H9 (cell line): ENCODE data around the gene NEDD4L. TPM values are rescaled to one million over a fixed set of nuclear protein-coding genes. Genes with fewer than 3 reads are reported as not detected.

Source experiments
- DNase-seq: peaks from one replicate; pipeline ENCODE4 v3.0.0-alpha.2; 2017
- H2AFZ ChIP-seq: one replicate; pipeline ENCODE4 v1.6.1; 2013; ENCODE audit warnings: mild to moderate bottlenecking, low read length, control low read depth, moderate library complexity
- H2AK5ac ChIP-seq: 2 replicates; pipeline ENCODE4 v1.6.1; 2013; ENCODE audit warnings: low read length, control low read depth, mixed read lengths; ENCODE audit not compliant: insufficient read length
- H2BK120ac ChIP-seq: one replicate; pipeline ENCODE4 v1.6.1; 2013; ENCODE audit warnings: low read depth, mild to moderate bottlenecking, low read length, control low read depth, inconsistent platforms; ENCODE audit not compliant: poor library complexity, severe bottlenecking
- H2BK12ac ChIP-seq: 2 replicates; pipeline ENCODE4 v1.6.1; 2013; ENCODE audit warnings: low read length, control low read depth, mixed read lengths, low read depth; ENCODE audit not compliant: insufficient read length
- H2BK15ac ChIP-seq: 2 replicates; pipeline ENCODE4 v1.6.1; 2013; ENCODE audit warnings: low read depth, low read length, control low read depth
- H2BK20ac ChIP-seq: one replicate; pipeline ENCODE4 v1.6.1; 2013; ENCODE audit warnings: low read depth, mild to moderate bottlenecking, low read length, control low read depth, inconsistent platforms; ENCODE audit not compliant: poor library complexity, severe bottlenecking
- H2BK5ac ChIP-seq: 2 replicates; pipeline ENCODE4 v1.6.1; 2013; ENCODE audit warnings: low read length, control low read depth, mixed read lengths; ENCODE audit not compliant: insufficient read length
- H3K14ac ChIP-seq: 2 replicates; pipeline ENCODE4 v1.6.1; 2013; ENCODE audit warnings: low read length, control low read depth; ENCODE audit not compliant: insufficient read depth
- H3K18ac ChIP-seq: 2 replicates; pipeline ENCODE4 v1.6.1; 2013; ENCODE audit warnings: low read depth, mild to moderate bottlenecking, mixed read lengths, low read length, control low read depth; ENCODE audit not compliant: insufficient read length
- H3K23ac ChIP-seq: 2 replicates; pipeline ENCODE4 v1.6.1; 2013; ENCODE audit warnings: low read length, control low read depth, mixed read lengths, low read depth; ENCODE audit not compliant: insufficient read length
- H3K23me2 ChIP-seq: 2 replicates; pipeline ENCODE4 v1.6.1; 2013; ENCODE audit warnings: low read depth, mild to moderate bottlenecking, mixed read lengths, low read length, control low read depth; ENCODE audit not compliant: insufficient read length, poor library complexity, severe bottlenecking
- H3K27ac ChIP-seq: 2 replicates; pipeline ENCODE4 v1.5.1; 2013; ENCODE audit warnings: low read length, control low read depth, mixed read lengths, low read depth; ENCODE audit not compliant: insufficient read length
- H3K27me3 ChIP-seq: 2 replicates; pipeline ENCODE4 v1.6.1; 2013; ENCODE audit warnings: low read length, control low read depth, inconsistent platforms; ENCODE audit not compliant: insufficient read depth
- H3K4ac ChIP-seq: 2 replicates; pipeline ENCODE4 v1.6.1; 2013; ENCODE audit warnings: low read depth, mild to moderate bottlenecking, control low read depth, inconsistent platforms, low read length, moderate library complexity
- H3K4me1 ChIP-seq: 2 replicates; pipeline ENCODE4 v1.6.1; 2013; ENCODE audit warnings: low read length, control low read depth, inconsistent platforms; ENCODE audit not compliant: insufficient read depth
- H3K4me2 ChIP-seq: 2 replicates; pipeline ENCODE4 v1.6.1; 2013; ENCODE audit warnings: low read length, control low read depth, mixed read lengths; ENCODE audit not compliant: insufficient read length, insufficient read depth
- H3K56ac ChIP-seq: 2 replicates; pipeline ENCODE4 v1.6.1; 2013; ENCODE audit warnings: low read depth, mild to moderate bottlenecking, mixed read lengths, low read length, control low read depth; ENCODE audit not compliant: insufficient read length
- H3K79me1 ChIP-seq: 2 replicates; pipeline ENCODE4 v1.6.1; 2013; ENCODE audit warnings: low read depth, mild to moderate bottlenecking, moderate library complexity, low read length, control low read depth, inconsistent platforms; ENCODE audit not compliant: insufficient read depth, poor library complexity, severe bottlenecking
- H3K79me2 ChIP-seq: 2 replicates; pipeline ENCODE4 v1.6.1; 2013; ENCODE audit warnings: low read length, control low read depth, inconsistent platforms; ENCODE audit not compliant: insufficient read depth
- H3K9ac ChIP-seq: 2 replicates; pipeline ENCODE4 v1.6.1; 2013; ENCODE audit warnings: low read length, control low read depth, mixed read lengths; ENCODE audit not compliant: insufficient read length; ENCODE audit errors: extremely low read depth
- H3K9me3 ChIP-seq: one replicate; pipeline ENCODE4 v1.6.1; 2013; ENCODE audit warnings: low read depth, low read length, inconsistent platforms; ENCODE audit not compliant: control insufficient read depth
- H3T11ph ChIP-seq: one replicate; pipeline ENCODE4 v1.6.1; 2013; ENCODE audit warnings: mild to moderate bottlenecking, low read length, control low read depth, inconsistent platforms
- H4K20me1 ChIP-seq: one replicate; pipeline ENCODE4 v1.6.1; 2013; ENCODE audit not compliant: control insufficient read depth, insufficient read length, insufficient read depth
- H4K5ac ChIP-seq: 2 replicates; pipeline ENCODE4 v1.6.1; 2013; ENCODE audit warnings: low read depth, mild to moderate bottlenecking, mixed read lengths, low read length, control low read depth; ENCODE audit not compliant: insufficient read length
- H4K8ac ChIP-seq: replicated peaks from 2 replicates; pipeline ENCODE4 v1.6.1; 2013; ENCODE audit warnings: low read length, control low read depth, mixed read lengths, low read depth; ENCODE audit not compliant: insufficient read length
- H4K91ac ChIP-seq: 2 replicates; pipeline ENCODE4 v1.6.1; 2013; ENCODE audit warnings: low read depth, mild to moderate bottlenecking, moderate library complexity, mixed read lengths, low read length, control low read depth; ENCODE audit not compliant: insufficient read length
- H3K27ac Mint-ChIP-seq, 3 experiments: 2 replicates in 2 of 3; 3 replicates in 1 of 3; pipeline ENCODE4 v1.8.0; 2020 to 2021; ENCODE audit warnings: mixed read lengths in 3 of 3, mild to moderate bottlenecking in 1 of 3, moderate library complexity in 1 of 3
- H3K27me3 Mint-ChIP-seq: 2 replicates; pipeline ENCODE4 v1.8.0; 2021; ENCODE audit warnings: low read depth, mild to moderate bottlenecking, moderate library complexity, mixed read lengths
- H3K36me3 Mint-ChIP-seq, 3 experiments: 2 replicates in 2 of 3; 3 replicates in 1 of 3; pipeline ENCODE4 v1.8.0; 2020 to 2021; ENCODE audit warnings: low read depth in 3 of 3, mixed read lengths in 3 of 3; ENCODE audit not compliant: insufficient read depth in 1 of 3
- H3K4me1 Mint-ChIP-seq, 2 experiments: 2 replicates each; pipeline ENCODE4 v1.8.0; 2020; ENCODE audit warnings: mixed read lengths in 2 of 2
- H3K4me3 Mint-ChIP-seq, 2 experiments: 2 replicates in 1 of 2; 3 replicates in 1 of 2; pipeline ENCODE4 v1.8.0; 2020 to 2021; ENCODE audit warnings: mild to moderate bottlenecking in 2 of 2, mixed read lengths in 2 of 2, moderate library complexity in 1 of 2
- H3K9me3 Mint-ChIP-seq, 2 experiments: 2 replicates in 1 of 2; 3 replicates in 1 of 2; pipeline ENCODE4 v1.8.0; 2020; ENCODE audit warnings: mild to moderate bottlenecking in 2 of 2, mixed read lengths in 2 of 2, moderate library complexity in 1 of 2
- CTCF ChIP-seq: fragments of 200-600 bp; sonication (generic); conservative IDR thresholded peaks from 3 replicates; pipeline ENCODE4 v1.8.0; 2021; ENCODE audit warnings: antibody characterized with exemption, mild to moderate bottlenecking
- WGBS: extraction: QIAGEN DNeasy Blood & Tissue Kit; methylation state at CpG from one replicate; pipeline ENCODE4 v1.1.7; 2013; ENCODE audit warnings: missing lambda C conversion rate, low lambda C conversion rate, mixed read lengths; ENCODE audit not compliant: insufficient read length; ENCODE audit errors: extremely low coverage; 5-methylcytosine and 5-hydroxymethylcytosine counted together
- total RNA-seq: library from RNA; stranded (reverse); gene quantifications from 2 replicates; pipeline ENCODE4 v1.2.1, GENCODE V29; 2021

The NEDD4L gene
- total RNA-seq, 1 experiment from 2014 or later, result 76.3 TPM

- Mint-ChIP-seq H3K4me3 (no peak overlapping the region), H3K27ac (peak overlapping the region in 1 of 3 experiments; percentile 36; a peak in 3 of 7 replicates), H3K36me3 (no peaks in the 10 kb centered on the region), H3K9me3 (no peaks in the 10 kb centered on the region), H3K4me1 (peaks cover 53 to 61% of the 10 kb centered on the region in 2 experiments), H3K27me3 (no peaks in the 10 kb centered on the region)
- H3K23ac ChIP-seq, result no peak overlapping the region
- peaks cover 11% of the 10 kb centered on the region for H3K4me1 ChIP-seq
- H2BK20ac ChIP-seq, result no peak overlapping the region
- no peak for DNase-seq
- H3K27ac ChIP-seq, result no peak overlapping the region
- H2AK5ac ChIP-seq, result no peak overlapping the region
- H3K18ac ChIP-seq, result no peak overlapping the region
- H2BK120ac ChIP-seq, result no peak overlapping the region
- H3K79me1 ChIP-seq, result no peaks in the 10 kb centered on the region
- no peak overlapping the region for H4K8ac ChIP-seq
- no peak overlapping the region for H4K5ac ChIP-seq
- H3T11ph ChIP-seq, result no peak overlapping the region
- WGBS, result no CpG with 5 or more reads among the region's 8 CpGs
- H3K56ac ChIP-seq, result no peak overlapping the region
- H2AFZ ChIP-seq, result no peak overlapping the region
- peaks cover 15% of the 10 kb centered on the region; the same call in 1 of the 2 replicates for H3K79me2 ChIP-seq
- H3K9ac ChIP-seq, result no peak overlapping the region
- H2BK12ac ChIP-seq, result no peak overlapping the region
- H4K91ac ChIP-seq, result no peak overlapping the region
- H3K4me2 ChIP-seq, result no peak overlapping the region
- no peaks in the 10 kb centered on the region for H3K27me3 ChIP-seq
- no peaks in the 10 kb centered on the region for H4K20me1 ChIP-seq
- no peaks in the 10 kb centered on the region for H3K23me2 ChIP-seq
- no peak overlapping the region for H2BK5ac ChIP-seq
- no peak overlapping the region for H3K14ac ChIP-seq
- no peak overlapping the region for H3K4ac ChIP-seq
- TF ChIP-seq CTCF, result no peak
- no peak overlapping the region for H2BK15ac ChIP-seq
- no peaks in the 10 kb centered on the region for H3K9me3 ChIP-seq
These were observed 168.2 kb downstream of the NEDD4L start for GRCh38 chr18:58212274-58212673.
